ENCODE measurements around the gene TNNI2.

The TNNI2 gene

DNA sequence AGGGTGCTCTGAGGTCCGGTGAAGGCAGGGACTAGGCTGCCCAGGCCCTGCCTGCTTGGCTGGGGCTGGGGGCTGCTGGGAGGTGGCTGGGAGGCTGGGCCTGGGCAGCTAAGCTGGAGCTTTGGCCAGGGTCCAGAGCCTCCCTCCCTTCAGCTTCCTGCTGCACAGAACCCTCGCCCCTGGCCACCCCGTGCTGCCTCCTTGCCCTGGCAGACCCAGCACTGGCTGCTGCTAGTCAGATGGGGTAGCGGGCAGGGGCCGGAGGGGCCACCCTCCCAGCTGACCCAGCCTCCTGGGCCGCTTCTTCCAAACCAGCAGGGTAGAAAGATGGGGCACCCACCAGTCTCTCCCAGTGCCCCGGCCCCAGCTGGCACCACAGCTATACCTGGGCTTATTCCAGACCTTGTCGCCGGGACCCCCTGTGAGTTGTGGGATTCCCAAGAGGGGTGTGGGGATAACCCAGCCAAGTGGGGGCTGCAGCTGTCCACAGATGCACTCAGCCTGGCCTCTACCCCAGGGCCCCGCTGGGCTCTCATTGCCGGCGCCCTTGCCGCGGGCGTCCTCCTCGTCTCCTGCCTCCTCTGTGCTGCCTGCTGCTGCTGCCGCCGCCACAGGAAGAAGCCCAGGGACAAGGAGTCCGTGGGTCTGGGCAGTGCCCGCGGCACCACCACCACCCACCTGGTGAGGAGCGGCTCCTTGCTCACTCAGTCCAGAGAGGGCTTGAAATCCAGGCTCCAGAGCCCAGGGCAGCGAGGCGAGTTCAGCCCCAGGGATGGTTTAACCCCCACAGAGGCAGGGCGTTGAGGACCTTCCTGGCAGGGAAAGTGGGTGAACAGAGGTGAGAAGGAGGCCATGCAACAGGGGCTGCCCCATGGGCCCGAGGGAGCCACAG is 3.8 kb upstream of the TNNI2 start, which contains the start of gene SYT8:
SYT8 (plus strand) TSS at position 212 of the 892 bp plus-strand sequence; CDS start at position 328, 116 bp downstream.
- DNase-seq (ENCODE audit: low spot score), result no peak

DNA sequence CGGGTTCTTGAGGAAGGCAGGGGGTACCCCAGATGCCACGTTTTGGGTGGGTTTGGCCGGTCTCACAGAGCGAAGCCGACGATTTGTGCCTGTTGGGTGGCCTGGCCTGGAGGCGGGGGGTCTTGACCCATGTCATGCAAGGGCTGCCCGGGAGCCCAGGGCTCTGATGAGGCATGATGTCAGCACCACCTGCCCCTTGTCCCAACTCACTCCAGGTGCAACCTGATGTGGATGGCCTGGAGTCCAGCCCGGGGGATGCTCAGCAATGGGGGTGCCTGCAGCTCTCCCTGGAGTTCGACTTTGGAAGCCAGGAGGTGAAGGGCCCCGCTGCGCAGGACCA is 3.1 kb upstream of the TNNI2 start:
- DNase-seq (ENCODE audit: low spot score), result no peak

DNA sequence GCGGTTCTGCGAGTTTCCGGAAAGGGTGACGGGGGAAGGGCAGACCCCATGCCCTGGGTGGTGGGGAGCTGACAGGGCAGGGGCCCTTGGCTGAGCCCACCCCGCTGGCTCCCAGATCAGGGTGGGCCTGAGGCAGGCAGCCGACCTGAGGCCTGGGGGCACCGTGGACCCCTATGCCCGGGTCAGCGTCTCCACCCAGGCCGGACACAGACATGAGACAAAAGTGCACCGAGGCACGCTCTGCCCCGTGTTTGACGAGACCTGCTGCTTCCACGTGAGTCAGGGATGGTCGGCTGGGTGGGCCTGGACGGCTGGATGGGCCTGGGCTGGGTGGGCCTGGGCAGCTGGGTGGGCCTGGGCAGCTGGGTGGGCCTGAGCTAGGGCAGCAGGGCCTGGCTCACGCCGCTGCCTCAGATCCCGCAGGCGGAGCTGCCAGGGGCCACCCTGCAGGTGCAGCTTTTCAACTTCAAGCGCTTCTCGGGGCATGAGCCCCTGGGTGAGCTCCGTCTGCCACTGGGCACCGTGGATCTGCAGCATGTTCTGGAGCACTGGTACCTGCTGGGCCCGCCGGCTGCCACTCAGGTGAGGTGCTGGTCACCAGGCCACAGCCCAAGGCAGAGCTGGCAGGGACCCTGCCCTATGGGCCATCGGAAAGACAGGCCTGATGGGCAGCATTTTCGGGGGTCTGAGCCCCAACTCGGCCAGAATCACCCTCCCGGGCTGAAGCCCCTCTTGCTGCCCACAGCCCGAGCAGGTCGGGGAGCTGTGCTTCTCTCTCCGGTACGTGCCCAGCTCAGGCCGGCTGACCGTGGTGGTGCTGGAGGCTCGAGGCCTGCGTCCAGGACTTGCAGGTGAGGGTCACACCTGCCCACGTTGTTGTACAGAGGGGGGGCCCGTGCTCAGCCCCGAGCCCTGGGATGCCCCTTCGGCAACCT is 2.5 kb upstream of the TNNI2 start:
- no peak for DNase-seq (ENCODE audit: low spot score)

DNA sequence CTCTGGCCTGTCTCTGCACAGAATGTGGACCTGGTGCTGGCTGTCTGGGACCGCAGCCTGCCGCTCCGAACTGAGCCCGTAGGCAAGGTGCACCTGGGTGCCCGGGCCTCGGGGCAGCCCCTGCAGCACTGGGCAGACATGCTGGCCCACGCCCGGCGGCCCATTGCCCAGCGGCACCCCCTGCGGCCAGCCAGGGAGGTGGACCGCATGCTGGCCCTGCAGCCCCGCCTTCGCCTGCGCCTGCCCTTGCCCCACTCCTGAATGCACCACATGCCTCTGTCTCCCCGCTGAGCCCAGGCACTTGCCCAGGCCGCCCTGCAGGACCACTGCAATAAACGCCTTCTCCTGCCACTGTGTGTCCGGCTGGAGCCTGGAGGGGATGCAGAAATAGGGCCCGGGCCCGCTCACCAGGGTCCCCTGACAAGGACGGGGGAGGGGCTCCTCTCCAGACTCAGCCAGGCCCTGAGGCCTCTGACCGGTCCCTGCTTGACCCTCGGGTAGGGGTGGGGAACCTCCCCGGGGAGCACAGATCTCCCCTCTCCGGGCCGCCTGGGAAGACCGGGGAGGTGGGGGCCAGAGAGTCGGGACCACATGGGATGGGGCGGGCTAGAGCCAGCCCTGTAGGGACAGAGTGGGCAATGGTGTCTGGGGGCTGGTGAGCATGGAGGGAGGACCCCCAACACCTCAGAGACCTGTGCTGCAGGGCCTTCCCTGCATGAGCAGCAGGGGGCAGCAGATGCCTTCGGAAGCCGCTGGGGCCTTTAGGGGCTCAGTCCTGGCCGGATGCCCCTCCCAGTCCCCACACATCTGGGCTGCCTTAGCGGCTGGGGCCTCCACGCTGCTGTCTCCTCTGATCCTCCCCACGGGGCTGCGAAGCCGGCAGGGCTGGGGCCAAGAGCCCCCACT is 1.4 kb upstream of the TNNI2 start:
- peak; percentile 82 for DNase-seq (ENCODE audit: low spot score)

DNA sequence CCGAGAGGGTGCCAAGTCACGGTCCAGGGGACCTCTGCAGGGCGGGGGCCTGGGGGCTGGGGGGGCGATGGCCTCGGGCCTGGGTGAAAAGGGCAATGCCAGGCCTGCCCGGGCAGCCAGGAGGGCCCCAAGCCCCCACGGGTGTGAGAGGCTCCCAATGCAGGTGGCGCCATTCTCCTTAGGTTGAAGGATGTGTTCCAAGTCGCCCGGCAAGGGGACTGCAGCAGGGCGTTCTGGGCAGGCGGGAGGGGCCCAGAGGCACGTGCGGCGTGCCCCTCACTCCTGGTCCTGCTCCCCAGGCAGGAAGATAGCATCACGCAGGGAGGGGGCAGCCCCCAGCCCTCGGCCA is 730 bp upstream of the TNNI2 start:
- no peak for DNase-seq (ENCODE audit: low spot score)

DNA sequence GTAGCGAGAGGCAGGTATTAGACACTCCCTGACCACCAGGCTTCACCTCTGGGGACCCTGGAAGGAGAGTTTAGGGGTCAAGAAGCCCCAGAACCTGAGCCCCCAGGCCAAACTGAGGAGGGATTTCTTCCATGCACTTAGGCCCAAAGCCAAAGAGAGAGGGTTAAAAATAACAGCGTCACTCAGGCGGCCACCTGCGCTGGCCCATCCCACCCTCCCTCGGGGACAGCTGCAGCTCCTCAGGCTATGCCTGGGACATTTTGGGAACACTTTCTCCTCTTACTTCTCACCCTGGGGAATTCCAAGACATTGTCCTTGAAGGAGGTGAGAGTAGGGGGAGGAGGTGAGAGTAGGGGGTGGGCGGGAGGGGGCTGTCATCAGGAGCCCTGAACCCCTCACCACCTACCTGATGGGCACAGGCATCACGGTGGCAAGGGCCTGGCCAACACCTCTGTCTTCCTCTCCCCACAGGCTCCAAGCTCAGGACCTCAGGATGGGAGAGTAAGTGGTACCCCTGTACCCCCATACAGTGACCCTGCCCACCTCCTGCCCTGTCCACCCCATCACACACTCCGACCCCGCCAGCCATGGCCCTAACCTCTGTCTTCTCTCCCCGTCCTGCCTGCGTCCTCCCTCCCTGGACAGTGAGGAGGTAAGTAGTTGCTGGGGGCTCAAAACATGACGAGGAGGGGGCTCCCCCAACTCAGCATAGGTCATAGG is 583 bp downstream of the TNNI2 start:
- DNase-seq (ENCODE audit: low spot score), result no peak

DNA sequence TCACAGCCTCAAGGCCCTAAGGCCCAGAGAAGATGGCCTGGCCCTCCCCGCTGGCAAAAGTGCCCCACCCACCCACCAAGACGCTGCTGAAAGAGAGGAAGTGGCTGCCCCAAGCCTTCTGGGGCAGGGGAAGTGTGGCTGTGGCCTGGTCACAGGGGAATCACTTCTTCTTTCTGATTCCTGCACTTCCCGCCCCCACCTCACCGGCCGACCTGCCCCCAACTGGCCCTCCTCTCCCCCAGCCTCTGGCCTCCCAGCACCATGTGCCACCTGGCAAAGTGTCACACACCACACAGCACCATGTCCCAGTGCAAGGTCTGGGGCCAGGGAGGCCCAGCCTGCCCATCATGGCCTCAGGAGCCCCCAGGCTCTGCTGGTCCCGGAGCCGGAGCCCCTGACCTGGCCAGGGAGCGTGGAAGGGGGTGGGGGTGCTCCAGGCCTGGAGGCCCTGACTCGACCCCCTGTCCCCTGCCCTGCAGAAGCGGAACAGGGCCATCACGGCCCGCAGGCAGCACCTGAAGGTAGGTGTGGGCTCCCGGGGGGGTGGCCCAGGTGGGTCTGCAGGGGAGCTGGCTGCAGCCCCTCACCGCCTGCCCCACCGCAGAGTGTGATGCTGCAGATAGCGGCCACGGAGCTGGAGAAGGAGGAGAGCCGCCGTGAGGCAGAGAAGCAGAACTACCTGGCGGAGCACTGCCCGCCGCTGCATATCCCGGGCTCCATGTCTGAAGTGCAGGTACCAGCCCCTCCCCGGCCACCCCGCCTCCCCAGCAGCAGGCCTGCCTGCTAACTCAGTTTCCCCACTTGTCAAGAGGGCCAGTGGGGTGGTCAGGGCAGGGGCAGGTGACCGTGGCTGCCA is 1.4 kb downstream of the TNNI2 start:
- DNase-seq (ENCODE audit: low spot score), result no peak

DNA sequence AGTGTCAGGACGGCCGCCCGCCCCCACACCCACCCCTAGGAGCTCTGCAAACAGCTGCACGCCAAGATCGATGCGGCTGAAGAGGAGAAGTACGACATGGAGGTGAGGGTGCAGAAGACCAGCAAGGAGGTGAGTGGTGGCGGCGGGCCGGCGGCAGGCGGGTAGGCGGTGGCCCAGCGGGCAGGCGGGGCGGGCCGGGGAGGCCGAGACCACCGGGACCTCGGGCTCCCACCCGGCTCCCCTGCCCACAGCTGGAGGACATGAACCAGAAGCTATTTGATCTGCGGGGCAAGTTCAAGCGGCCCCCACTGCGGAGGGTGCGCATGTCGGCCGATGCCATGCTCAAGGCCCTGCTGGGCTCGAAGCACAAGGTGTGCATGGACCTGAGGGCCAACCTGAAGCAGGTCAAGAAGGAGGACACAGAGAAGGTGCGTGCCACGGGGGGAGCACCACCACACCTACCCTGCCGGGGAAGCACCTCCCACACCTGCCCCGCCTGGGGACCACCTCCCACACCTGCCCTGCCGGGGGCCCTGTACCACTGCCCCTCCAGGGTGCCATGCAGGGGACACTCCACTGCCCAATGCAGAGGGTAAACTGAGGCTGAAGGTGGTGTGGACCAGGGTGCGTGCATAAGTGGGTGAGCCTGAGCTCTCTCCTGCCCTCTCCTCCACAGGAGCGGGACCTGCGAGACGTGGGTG is 2.1 kb downstream of the TNNI2 start:
- DNase-seq (ENCODE audit: low spot score), result no peak

DNA sequence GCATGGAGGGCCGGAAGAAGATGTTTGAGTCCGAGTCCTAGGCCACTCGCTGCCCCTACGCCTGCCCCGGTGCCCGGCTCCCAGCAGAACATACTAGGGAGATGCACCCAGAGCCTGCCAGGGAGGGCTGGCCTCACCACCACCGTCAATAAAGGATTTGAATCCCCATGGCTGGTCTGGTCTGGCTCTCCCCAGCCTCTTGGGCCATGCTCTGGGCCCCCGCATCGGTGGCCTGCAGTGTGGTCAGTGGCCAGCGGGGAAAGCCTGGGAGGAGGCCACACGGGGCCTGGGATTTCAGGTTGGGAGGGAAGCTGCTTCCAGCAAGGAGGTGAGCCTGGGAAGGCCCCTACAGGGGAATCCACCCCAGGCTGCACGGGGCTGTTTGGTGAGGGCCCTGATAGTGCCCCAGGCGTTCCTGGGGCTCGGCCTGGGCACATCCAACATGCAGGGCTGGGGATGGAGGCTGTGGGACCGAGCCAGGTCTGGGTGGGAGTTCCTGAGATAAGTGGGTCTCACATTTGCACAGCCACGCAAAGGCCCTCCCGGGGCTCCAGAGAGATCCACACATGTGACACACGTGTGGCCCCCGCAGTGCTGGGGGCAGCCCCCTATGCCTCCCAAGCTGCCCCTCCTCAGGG is 2.8 kb downstream of the TNNI2 start:
- DNase-seq (ENCODE audit: low spot score), result no peak

DNA sequence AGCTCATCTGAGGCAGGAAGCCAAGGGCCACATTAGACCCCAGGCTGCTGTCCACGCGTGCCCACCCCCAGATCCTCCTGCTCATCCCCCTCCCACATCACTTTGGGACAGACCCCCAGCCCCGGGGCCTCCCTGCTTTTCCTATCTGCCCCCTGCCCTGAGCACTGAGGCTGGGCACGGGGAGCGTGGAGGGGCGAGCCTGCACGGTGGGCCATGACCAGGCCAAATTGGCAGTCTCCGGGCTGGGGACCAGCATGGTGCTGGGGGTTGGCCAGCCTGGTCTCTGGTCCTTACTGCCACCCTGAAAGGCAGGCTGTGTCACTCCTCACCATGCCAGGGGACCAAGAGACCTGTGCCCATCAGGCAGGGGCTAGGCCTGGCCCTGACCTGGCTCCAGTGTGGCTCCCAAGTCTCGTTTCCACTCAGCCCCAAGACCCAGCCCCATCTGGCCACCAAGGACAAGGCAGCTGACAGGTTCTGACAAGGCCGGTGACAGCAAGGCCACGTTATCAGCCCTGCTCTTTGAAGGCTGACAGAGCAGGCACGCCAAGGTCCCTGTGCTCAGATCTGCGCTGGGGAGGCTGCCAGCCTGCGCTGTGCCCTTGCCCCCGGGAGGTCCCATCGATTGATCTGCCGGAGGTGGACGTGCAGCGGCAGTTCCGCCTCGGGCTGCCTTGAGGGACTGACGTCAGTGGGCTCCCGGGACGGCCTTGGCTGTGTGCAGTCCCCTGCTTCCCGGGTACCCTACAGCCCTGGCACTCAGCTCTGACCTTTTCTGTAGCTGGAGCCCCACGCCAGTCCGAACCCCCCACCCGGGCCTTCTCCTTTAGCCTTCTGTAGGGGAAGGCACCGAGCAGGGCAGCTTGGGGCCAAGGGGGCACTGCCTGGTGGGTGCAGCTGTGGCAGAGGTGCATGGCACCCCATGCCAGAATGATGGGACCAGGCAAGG is 3.6 kb downstream of the TNNI2 start:
- DNase-seq (ENCODE audit: low spot score), result no peak

DNA sequence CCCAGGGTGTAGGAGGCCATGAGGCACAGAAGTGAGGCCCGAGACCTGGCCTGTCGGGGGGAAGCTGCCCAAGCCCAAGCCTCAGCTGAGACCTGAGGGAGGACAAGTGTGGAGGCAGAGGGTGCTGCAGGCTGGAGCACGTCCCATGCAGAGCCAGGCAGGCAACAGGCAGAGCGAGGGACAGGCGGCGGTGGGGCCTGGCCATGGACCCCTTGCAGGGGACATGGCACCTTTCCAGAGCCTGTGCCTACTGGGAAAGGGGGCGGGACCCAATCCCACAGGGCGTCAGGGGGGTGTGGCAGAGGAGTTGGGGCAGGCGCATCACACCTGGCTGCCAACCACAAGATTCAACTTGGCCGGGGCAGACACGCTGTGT is 4.3 kb downstream of the TNNI2 start:
- no peak for DNase-seq (ENCODE audit: low spot score)

DNA sequence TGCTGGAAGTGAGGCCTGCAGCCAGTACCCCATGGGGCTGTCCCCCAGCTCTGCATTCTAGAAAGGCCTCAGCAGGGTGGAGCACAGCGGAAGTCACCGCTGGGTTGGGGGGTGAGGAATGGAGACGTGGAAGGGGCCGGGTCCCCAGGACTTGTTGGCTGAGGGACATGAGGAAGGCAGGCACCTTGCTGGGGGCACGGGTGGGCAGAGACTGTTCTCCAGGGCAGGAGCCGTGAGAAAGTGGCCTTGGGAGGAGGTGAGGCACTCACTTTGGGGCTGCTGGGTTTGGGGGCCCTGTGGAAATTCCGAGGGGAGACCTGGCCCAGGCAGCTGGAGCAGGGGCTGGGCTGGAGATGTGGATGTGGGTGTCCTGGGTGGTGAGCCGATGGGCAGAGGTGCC is 5.0 kb downstream of the TNNI2 start:
- no peak for DNase-seq (ENCODE audit: low spot score)

DNA sequence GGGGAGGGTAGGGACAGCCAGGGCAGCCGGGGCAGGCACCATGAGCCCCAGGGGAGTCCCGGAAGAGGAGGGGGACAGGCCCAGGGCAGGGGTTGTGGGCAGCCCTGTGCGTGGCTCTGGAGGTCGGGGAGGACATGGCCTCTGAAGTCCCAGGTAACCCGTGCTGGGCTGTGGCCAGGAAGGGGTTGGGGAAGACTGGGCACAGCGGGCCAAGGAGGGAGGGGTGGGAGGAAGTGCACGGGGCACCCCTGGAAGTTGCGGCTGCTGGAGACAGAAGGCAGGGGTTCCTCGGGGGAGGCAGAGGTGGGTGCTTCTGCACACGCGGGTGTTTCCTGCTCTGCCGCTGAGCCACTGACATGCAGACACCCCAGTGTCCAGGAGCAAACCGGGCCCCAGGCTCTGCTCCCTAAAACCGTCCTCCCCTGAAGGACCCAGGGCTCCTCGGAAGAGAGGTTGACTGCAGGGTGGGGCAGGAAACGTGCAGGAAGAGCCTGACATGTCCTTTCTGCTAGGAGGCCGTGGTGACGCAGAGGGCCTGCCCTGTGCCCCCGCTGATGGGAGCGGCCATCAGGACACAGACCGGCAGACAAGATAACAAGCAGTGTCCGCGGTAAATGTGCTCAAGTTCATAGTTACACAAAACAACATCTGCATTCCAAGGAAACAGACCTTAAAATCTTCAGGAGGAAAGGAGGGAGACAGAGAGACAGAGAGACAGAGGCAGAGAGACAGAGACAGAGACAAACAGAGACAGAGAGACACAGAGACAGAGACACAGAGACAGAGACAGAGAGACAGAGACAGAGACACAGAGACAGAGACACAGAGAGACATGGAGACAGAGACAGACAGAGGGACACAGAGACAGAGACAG is 5.7 kb downstream of the TNNI2 start:
- no peak for DNase-seq (ENCODE audit: low spot score)

DNA sequence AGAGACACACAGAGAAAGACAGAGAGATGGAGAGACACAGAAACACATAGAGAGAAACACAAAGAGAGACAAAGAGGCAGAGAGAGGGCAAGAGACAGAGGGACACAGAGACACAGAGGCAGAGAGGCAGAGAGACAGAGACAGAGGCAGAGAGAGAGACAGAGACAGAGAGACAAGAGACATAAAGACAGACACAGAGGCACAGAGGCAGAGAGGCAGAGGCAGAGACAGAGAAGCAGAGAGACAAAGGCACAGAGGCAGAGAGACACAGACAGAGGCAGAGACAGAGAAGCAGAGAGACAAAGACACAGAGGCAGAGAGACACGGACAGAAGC is 6.3 kb downstream of the TNNI2 start:
- no peak for DNase-seq (ENCODE audit: low spot score)

DNA sequence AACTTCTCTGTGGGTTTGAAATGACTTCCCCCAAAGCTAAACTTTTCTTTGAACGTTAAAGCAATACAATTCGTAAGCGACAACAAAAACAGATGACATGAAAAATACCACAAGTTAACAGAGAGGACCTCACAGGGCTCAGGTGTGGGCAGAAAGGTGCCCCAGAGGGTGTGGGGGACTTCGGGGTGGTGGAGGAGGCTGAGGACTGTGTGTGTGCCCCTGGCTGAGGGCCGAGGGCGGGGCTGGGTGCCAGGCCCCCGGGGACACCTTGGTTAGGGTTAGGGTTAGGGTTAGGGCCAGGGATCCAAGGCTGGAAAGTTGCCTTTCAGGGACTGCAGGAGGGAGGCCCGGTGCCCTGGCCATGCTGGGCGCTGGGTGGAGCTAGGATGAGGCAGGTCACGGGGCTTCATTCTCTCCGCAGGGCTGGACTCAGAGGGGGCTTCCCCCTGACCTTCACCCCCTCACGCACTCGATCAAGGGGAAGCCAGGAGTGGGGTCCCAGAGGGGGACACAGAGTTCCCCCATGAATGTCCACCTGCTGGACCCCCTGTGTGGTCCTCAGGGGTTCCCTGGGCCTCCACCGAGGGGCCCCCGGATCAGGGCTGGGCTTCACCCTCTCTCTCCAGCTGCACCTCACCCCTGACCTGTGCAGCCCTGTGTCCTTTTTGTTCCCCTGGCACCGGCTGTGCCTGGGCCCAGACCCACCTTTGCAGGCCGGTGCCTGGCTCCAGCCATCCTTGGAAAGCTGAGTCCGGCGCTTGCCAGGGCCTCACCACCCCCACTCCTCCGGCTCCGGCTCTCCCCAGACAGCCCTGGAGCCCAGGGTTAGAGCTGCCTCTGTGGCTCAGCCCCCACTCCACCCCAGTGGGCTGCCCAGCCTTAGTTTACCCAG is 7.0 kb downstream of the TNNI2 start:
- DNase-seq (ENCODE audit: low spot score), result no peak

DNA sequence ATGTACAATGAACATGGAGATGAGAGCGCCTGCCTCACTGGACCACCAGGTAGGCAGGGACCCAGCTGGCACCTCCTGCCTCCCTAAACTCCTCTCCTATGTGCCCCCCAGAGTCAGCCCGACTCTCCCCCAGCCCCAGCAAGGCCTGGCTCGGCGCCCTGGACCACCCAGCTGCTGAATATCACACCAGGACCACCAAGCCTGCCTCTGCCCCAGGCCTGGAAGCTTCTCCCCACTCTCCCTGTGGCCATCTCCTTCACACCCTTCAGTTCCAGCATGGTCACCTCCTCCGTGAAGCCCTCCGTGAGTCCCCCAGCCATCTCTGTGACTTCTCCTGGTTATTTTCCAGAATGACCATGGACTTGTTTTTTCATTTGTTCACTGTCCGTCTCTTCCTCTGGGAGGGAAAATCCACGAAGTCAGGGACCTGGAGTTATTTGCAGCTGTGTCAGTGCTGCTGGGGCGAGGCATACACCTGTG is 7.7 kb downstream of the TNNI2 start:
- DNase-seq (ENCODE audit: low spot score), result no peak

All from GM03348 (cell line).